Measurements from ENCODE around the gene BCL2L1.

The BCL2L1 gene

GRCh38 chr20:31695849-31696804 lies 26.5 kb downstream of the BCL2L1 start:
- no peak overlapping the region for H3K4me3 ChIP-seq (ENCODE audit: low read depth in 1 of 2, low read length in 1 of 2)
- H3K9me3 ChIP-seq = no peaks in the 10 kb centered on the region
- H3K27ac ChIP-seq = no peak overlapping the region
- peaks cover 7 to 10% of the 10 kb centered on the region in 2 experiments for H3K4me1 ChIP-seq (ENCODE audit: control insufficient read depth in 1 of 2, insufficient read depth in 1 of 2, low read depth in 1 of 2, low read length in 1 of 2)
- no peaks in the 10 kb centered on the region for H3K27me3 ChIP-seq
- peaks cover 32% of the 10 kb centered on the region for H3K36me3 ChIP-seq
- TF ChIP-seq, protein P1, sequence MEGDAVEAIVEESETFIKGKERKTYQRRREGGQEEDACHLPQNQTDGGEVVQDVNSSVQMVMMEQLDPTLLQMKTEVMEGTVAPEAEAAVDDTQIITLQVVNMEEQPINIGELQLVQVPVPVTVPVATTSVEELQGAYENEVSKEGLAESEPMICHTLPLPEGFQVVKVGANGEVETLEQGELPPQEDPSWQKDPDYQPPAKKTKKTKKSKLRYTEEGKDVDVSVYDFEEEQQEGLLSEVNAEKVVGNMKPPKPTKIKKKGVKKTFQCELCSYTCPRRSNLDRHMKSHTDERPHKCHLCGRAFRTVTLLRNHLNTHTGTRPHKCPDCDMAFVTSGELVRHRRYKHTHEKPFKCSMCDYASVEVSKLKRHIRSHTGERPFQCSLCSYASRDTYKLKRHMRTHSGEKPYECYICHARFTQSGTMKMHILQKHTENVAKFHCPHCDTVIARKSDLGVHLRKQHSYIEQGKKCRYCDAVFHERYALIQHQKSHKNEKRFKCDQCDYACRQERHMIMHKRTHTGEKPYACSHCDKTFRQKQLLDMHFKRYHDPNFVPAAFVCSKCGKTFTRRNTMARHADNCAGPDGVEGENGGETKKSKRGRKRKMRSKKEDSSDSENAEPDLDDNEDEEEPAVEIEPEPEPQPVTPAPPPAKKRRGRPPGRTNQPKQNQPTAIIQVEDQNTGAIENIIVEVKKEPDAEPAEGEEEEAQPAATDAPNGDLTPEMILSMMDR (IDR thresholded peaks at IDR 0.05) = no peak

DNA sequence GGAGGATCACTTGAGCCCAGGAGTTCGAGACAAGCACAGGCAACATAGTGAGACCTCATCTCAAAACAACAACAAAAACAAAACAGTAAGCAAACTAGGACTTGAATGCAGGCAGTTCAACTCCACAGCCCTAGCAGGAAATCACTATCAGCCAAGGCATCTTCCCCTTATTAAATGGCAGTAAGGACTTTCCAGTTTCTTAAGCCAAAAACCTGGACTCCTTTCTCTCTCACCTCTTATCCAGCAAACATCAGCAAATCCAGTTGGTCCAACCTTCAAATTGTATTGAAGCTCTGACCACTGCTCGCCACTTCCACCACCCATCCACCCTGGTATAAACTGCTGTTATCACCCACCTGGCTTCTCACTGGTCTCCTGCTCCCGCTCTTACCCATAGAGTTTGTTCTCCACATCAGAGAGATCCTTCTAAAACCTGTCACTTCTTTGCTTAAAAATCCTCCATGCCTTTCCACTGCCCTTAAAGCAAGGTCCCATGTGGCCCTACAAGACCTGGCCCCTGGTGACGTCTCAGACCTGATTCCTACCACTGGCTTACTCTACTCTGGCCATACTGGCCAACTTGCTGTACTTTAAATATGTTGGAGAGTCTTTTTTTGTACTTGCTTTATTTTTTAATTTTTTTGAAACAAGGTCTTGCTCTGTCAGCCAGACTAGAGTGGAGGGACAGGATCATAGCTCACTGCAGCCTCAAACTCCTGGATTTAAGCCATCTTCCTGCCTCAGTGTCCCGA lies 27.6 kb downstream of the BCL2L1 start:
- H3K4me1 ChIP-seq (ENCODE audit: control insufficient read depth in 1 of 2, insufficient read depth in 1 of 2, low read depth in 1 of 2, low read length in 1 of 2) = peaks cover 7 to 10% of the 10 kb centered on the region in 2 experiments
- no peak overlapping the region for H3K27ac ChIP-seq

DNA sequence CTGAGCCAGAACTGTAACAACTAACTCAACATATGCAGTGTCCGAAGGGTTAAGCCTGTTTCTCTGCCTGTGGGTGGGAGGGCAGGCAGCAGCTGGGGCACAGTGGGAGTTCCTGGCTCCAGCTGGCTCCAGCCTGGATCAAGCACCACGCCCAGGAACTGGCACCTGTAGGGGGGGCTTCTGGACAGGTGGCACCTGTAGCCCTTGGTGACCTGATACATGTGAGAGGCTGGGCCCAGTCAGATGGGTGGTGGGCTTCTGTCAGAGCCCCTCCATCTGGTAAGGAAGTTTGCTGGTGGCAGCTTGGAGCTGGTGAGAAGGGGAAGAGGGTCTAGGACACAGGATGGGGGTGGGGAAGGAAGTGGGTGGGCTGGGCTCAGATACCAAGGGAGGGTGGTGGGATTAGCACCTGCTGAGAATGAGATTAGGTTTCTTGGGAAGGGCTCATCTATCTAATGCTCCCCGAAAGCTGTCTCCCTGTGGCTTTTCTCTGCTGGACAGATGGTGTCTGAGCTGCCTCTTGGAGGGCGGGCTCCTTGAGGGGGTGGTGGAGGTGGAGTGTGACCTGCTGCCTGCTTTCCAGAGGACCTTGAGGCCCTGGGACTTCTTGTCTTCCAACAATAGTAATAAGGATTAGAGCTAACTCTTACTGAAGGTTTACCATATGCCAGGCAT lies 28.5 kb downstream of the BCL2L1 start:
- Histone ChIP-seq H3K27me3 (no peaks in the 10 kb centered on the region), H3K4me1 (ENCODE audit: control insufficient read depth in 1 of 2, insufficient read depth in 1 of 2, low read depth in 1 of 2, low read length in 1 of 2) (peaks cover 2 to 3% of the 10 kb centered on the region in 2 experiments)

More for the DNA sequence above, 27.6 kb downstream of the BCL2L1 start:
- peaks cover 31% of the 10 kb centered on the region for H3K36me3 ChIP-seq
- TF ChIP-seq, protein P1 (IDR thresholded peaks at IDR 0.05) = no peak
- no peaks in the 10 kb centered on the region for H3K9me3 ChIP-seq
- H3K4me3 ChIP-seq (ENCODE audit: low read depth in 1 of 2, low read length in 1 of 2) = no peak overlapping the region
- no peaks in the 10 kb centered on the region for H3K27me3 ChIP-seq

DNA sequence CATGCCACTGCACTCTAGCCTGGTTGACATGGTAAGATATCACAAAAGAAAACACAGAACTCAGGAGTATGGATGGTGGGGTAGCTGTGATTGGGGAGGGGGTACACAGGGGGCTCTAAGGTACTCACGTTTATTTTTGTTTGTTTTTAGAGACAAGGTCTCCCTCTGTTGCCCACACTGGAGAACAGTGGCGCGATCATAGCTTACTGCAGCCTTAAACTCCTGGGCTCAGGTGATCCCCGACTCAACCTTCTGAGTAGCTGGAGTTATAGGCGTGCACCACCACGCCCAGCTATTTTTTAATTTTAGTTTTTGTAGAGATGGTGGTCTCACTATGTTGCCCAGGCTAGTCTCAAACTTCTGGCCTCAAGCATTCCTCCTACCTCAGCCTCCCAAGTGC lies 29.3 kb downstream of the BCL2L1 start:
- H3K36me3 ChIP-seq = peaks cover 23% of the 10 kb centered on the region
- H3K9me3 ChIP-seq = no peaks in the 10 kb centered on the region
- H3K27ac ChIP-seq = no peak overlapping the region
- no peaks in the 10 kb centered on the region for H3K4me1 ChIP-seq (ENCODE audit: control insufficient read depth in 1 of 2, insufficient read depth in 1 of 2, low read depth in 1 of 2, low read length in 1 of 2)
- TF ChIP-seq, protein P1 (IDR thresholded peaks at IDR 0.05) = no peak
- no peak overlapping the region for H3K4me3 ChIP-seq (ENCODE audit: low read depth in 1 of 2, low read length in 1 of 2)
- no peaks in the 10 kb centered on the region for H3K27me3 ChIP-seq

More for the DNA sequence above, 28.5 kb downstream of the BCL2L1 start:
- H3K4me3 ChIP-seq (ENCODE audit: low read depth in 1 of 2, low read length in 1 of 2) = no peak overlapping the region
- H3K9me3 ChIP-seq = no peaks in the 10 kb centered on the region
- TF ChIP-seq, protein P1 (IDR thresholded peaks at IDR 0.05) = no peak
- H3K27ac ChIP-seq = no peak overlapping the region
- H3K36me3 ChIP-seq = peaks cover 23% of the 10 kb centered on the region

DNA sequence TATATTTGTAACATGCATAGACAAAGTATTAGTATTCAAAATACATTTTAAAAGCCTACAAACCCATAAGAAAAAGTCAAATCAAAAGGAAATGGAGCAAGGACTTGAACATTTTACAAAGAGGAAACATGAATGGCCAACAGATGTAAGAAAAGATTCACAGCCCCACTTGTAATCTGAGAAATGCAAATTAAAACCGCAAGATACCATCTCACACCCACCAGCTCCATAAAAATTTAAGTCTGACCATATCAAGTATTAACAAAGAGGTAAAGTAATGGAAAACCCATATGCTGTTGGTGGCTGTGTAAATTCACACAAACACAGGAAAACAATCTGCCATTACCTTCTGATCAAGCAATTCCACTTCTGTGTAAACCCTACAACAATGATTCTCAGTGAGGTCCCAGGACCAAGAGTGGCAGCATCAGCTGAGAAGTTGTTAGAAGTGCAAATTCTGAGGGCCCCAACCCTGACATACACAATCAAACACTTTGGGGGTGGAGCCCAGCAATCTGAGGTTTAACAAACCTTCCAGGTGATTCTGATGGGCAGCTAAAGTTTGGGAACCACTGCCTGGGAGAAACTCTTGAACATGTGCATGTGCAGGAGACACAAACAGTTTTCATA lies 30.9 kb downstream of the BCL2L1 start:
- H3K36me3 ChIP-seq = peaks cover 23% of the 10 kb centered on the region
- TF ChIP-seq, protein P1 (IDR thresholded peaks at IDR 0.05) = no peak
- peaks cover 1 to 3% of the 10 kb centered on the region in 2 experiments for H3K4me1 ChIP-seq (ENCODE audit: control insufficient read depth in 1 of 2, insufficient read depth in 1 of 2, low read depth in 1 of 2, low read length in 1 of 2)
- no peaks in the 10 kb centered on the region for H3K27me3 ChIP-seq
- H3K9me3 ChIP-seq = no peaks in the 10 kb centered on the region
- no peak overlapping the region for H3K4me3 ChIP-seq (ENCODE audit: low read depth in 1 of 2, low read length in 1 of 2)
- peak overlapping the region; percentile 17 for H3K27ac ChIP-seq

Measured in neutrophil (primary cell).